ENCODE results near the gene CARS2. TPM values are rescaled to one million over a fixed set of nuclear protein-coding genes. Genes with fewer than 3 reads are reported as not detected.

CARS2 gene
- total RNA-seq, 6 experiments from 2014 or later: 50.1 to 68.0 (median 52.9) TPM

GRCh38 chr13:110665491-110666254 lies 40.2 kb downstream of the CARS2 start:
- H3K9me3 Mint-ChIP-seq: peaks cover 10% of the 10 kb centered on the region
- H3K27me3 Mint-ChIP-seq (ENCODE audit: insufficient read depth): no peaks in the 10 kb centered on the region
- DNase-seq: no peak
- H3K36me3 Mint-ChIP-seq (ENCODE audit: low read depth): peaks cover 47% of the 10 kb centered on the region
- no peak overlapping the region for H3K27ac Mint-ChIP-seq
- no peak overlapping the region for H3K4me3 Mint-ChIP-seq
- H3K4me1 Mint-ChIP-seq (ENCODE audit: low read depth): no peaks in the 10 kb centered on the region
- no peak for TF ChIP-seq CTCF (IDR thresholded peaks at IDR 0.05)

GRCh38 chr13:110664673-110665072 lies 41.2 kb downstream of the CARS2 start:
- Mint-ChIP-seq H3K4me3 (no peak overlapping the region), H3K27me3 (ENCODE audit: insufficient read depth) (no peaks in the 10 kb centered on the region), H3K9me3 (peaks cover 14% of the 10 kb centered on the region), H3K27ac (no peak overlapping the region), H3K36me3 (ENCODE audit: low read depth) (peaks cover 53% of the 10 kb centered on the region), H3K4me1 (ENCODE audit: low read depth) (no peaks in the 10 kb centered on the region)
- no peak for DNase-seq
- no peak for TF ChIP-seq CTCF (IDR thresholded peaks at IDR 0.05)

GRCh38 chr13:110664041-110664440 lies 41.9 kb downstream of the CARS2 start:
- no peak for TF ChIP-seq CTCF (IDR thresholded peaks at IDR 0.05)
- H3K4me3 Mint-ChIP-seq: no peak overlapping the region
- peaks cover 59% of the 10 kb centered on the region for H3K36me3 Mint-ChIP-seq (ENCODE audit: low read depth)

GRCh38 chr13:110663491-110663890 lies 42.4 kb downstream of the CARS2 start:
- TF ChIP-seq CTCF (IDR thresholded peaks at IDR 0.05): no peak
- Mint-ChIP-seq H3K4me1 (ENCODE audit: low read depth) (no peaks in the 10 kb centered on the region), H3K36me3 (ENCODE audit: low read depth) (peaks cover 59% of the 10 kb centered on the region), H3K4me3 (no peak overlapping the region), H3K9me3 (peaks cover 14% of the 10 kb centered on the region), H3K27ac (no peak overlapping the region), H3K27me3 (ENCODE audit: insufficient read depth) (no peaks in the 10 kb centered on the region)
- DNase-seq: no peak

More at GRCh38 chr13:110664041-110664440, 41.9 kb downstream of the CARS2 start:
- H3K9me3 Mint-ChIP-seq: peaks cover 14% of the 10 kb centered on the region
- no peak overlapping the region for H3K27ac Mint-ChIP-seq
- H3K4me1 Mint-ChIP-seq (ENCODE audit: low read depth): no peaks in the 10 kb centered on the region
- no peak for DNase-seq
- H3K27me3 Mint-ChIP-seq (ENCODE audit: insufficient read depth): no peaks in the 10 kb centered on the region

GRCh38 chr13:110662777-110663443 lies 43.0 kb downstream of the CARS2 start:
- H3K27ac Mint-ChIP-seq: no peak overlapping the region
- TF ChIP-seq CTCF (IDR thresholded peaks at IDR 0.05): no peak
- no peak overlapping the region for H3K4me3 Mint-ChIP-seq
- H3K36me3 Mint-ChIP-seq (ENCODE audit: low read depth): peaks cover 65% of the 10 kb centered on the region
- no peaks in the 10 kb centered on the region for H3K27me3 Mint-ChIP-seq (ENCODE audit: insufficient read depth)
- H3K9me3 Mint-ChIP-seq: peaks cover 17% of the 10 kb centered on the region
- DNase-seq: no peak
- H3K4me1 Mint-ChIP-seq (ENCODE audit: low read depth): no peaks in the 10 kb centered on the region
